Neural cell (in vitro differentiated cells): ENCODE data around the gene CARS1. TPM values are rescaled to one million over a fixed set of nuclear protein-coding genes. Genes with fewer than 3 reads are reported as not detected.

Experiments
- H2AFZ ChIP-seq: fragments of 200-600, 300-800 bp; sonication (generic), shearing (Covaris generic); 2 replicates; pipeline ENCODE4 v1.6.0; 2014; ENCODE audit warnings: low read depth, mild to moderate bottlenecking, antibody characterized with exemption, low read length, moderate library complexity
- H3F3A ChIP-seq: fragments of 200-600 bp; shearing (Covaris generic); 2 replicates; pipeline ENCODE4 v1.6.1; 2016; ENCODE audit warnings: mild to moderate bottlenecking, moderate library complexity, mixed read lengths, antibody characterized with exemption, low read length; ENCODE audit not compliant: insufficient read depth, poor library complexity, severe bottlenecking
- H3K27ac ChIP-seq: fragments of 200-600, 300-800 bp; sonication (generic), shearing (Covaris generic); 2 replicates; pipeline ENCODE4 v1.5.1; 2014; ENCODE audit warnings: mild to moderate bottlenecking, low read length, moderate library complexity
- H3K27me3 ChIP-seq: fragments of 300-800, 200-600 bp; sonication (generic), shearing (Covaris generic); 2 replicates; pipeline ENCODE4 v1.6.0; 2014; ENCODE audit warnings: mild to moderate bottlenecking, low read depth, low read length, moderate library complexity; ENCODE audit not compliant: insufficient read depth
- H3K36me3 ChIP-seq: fragments of 300-800, 200-600 bp; sonication (generic), shearing (Covaris generic); 2 replicates; pipeline ENCODE4 v1.5.1; 2014; ENCODE audit warnings: mild to moderate bottlenecking, antibody characterized with exemption, low read length, moderate library complexity; ENCODE audit not compliant: insufficient read depth
- H3K4me2 ChIP-seq: fragments of 300-800, 200-600 bp; sonication (generic), shearing (Covaris generic); 2 replicates; pipeline ENCODE4 v1.6.0; 2014; ENCODE audit warnings: mild to moderate bottlenecking, low read length
- H3K4me3 ChIP-seq: fragments of 300-800, 200-600 bp; sonication (generic), shearing (Covaris generic); 2 replicates; pipeline ENCODE4 v1.5.1; 2014; ENCODE audit warnings: mild to moderate bottlenecking, low read length, moderate library complexity
- H3K79me2 ChIP-seq: fragments of 200-600 bp; shearing (Covaris generic); replicated peaks from 2 replicates; pipeline ENCODE4 v1.6.0; 2014; ENCODE audit warnings: mild to moderate bottlenecking, low read length, moderate library complexity; ENCODE audit not compliant: insufficient read depth
- H3K9ac ChIP-seq: fragments of 300-800, 200-600 bp; sonication (generic), shearing (Covaris generic); 2 replicates; pipeline ENCODE4 v1.6.1; 2016; ENCODE audit warnings: mild to moderate bottlenecking, low read length, mixed read lengths
- H3K9me2 ChIP-seq: fragments of 200-600 bp; shearing (Covaris generic); 2 replicates; pipeline ENCODE4 v1.6.1; 2016; ENCODE audit warnings: mild to moderate bottlenecking, low read length, mixed read lengths; ENCODE audit not compliant: insufficient read depth
- H3K9me3 ChIP-seq: fragments of 200-600, 300-800 bp; sonication (generic), shearing (Covaris generic); 2 replicates; pipeline ENCODE4 v1.6.1; 2016; ENCODE audit warnings: mild to moderate bottlenecking, mixed run types, low read length, moderate library complexity, mixed read lengths
- H4K20me1 ChIP-seq: fragments of 200-600 bp; shearing (Covaris generic); 2 replicates; pipeline ENCODE4 v1.6.1; 2016; ENCODE audit warnings: mild to moderate bottlenecking, mixed run types; ENCODE audit not compliant: insufficient read depth
- CTCF ChIP-seq: fragments of 450-650 bp; IDR thresholded peaks from 2 replicates; pipeline ENCODE4 v1.5.1; 2014; ENCODE audit warnings: antibody characterized with exemption, mild to moderate bottlenecking, moderate library complexity; ENCODE audit not compliant: poor library complexity, severe bottlenecking
- MXI1 ChIP-seq: fragments of 450-650 bp; conservative IDR thresholded peaks from 2 replicates; pipeline ENCODE4 v1.6.1; 2014; ENCODE audit warnings: antibody characterized with exemption, mild to moderate bottlenecking; ENCODE audit not compliant: poor library complexity, severe bottlenecking
- RAD21 ChIP-seq: fragments of 450-650 bp; conservative IDR thresholded peaks from 2 replicates; pipeline ENCODE4 v1.6.1; 2014; ENCODE audit warnings: antibody characterized with exemption, mild to moderate bottlenecking, moderate library complexity
- REST ChIP-seq: IDR thresholded peaks from 2 replicates; pipeline ENCODE4 v1.6.1; 2012; ENCODE audit warnings: borderline replicate concordance
- SMC3 ChIP-seq: fragments of 450-650 bp; conservative IDR thresholded peaks from 2 replicates; pipeline ENCODE4 v1.6.1; 2014; ENCODE audit warnings: antibody characterized with exemption, mild to moderate bottlenecking, moderate library complexity; ENCODE audit not compliant: poor library complexity
- TAF1 ChIP-seq: IDR thresholded peaks from 2 replicates; pipeline ENCODE4 v1.6.1; 2012; ENCODE audit warnings: low read depth
- polyA plus RNA-seq: library from polyadenylated mRNA; depleted of rRNA; stranded (reverse); fragments of >200 nt; gene quantifications from 2 replicates; pipeline ENCODE4 v1.2.3, GENCODE V29; 2014

Gene CARS1
- polyA plus RNA-seq, 1 donor from 2014 or later, result 48.2 TPM

DNA sequence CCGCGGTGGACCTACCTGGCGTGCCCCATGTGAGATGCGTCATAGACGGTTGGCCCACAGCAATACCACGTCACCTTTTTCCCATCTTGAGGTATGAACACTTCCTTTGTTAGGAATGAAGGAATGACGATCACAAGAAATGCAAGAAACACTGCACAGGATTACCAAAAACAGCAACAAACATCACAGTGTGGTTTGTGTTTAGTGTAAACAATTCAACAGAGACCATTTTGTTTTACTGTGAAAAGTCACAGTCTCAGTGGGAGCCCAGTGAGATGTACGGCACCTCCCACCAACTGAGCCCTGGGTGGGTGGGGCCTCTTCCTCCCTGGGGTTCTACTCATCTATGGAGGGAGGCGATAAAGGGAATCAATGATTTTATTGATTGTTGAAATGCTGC, 16.3 kb downstream of the CARS1 start:
- Histone ChIP-seq H3K9me3 (no peaks in the 10 kb centered on the region), H4K20me1 (no peaks in the 10 kb centered on the region), H3K9ac (no peak overlapping the region), H3K4me2 (no peak overlapping the region), H3F3A (no peaks in the 10 kb centered on the region), H3K4me3 (no peak overlapping the region), H3K79me2 (no peaks in the 10 kb centered on the region), H3K27ac (no peak overlapping the region), H3K36me3 (no peaks in the 10 kb centered on the region), H2AFZ (no peak overlapping the region), H3K9me2 (no peaks in the 10 kb centered on the region), H3K27me3 (no peaks in the 10 kb centered on the region)
- no peak for TF ChIP-seq TAF1
- TF ChIP-seq REST, result no peak

DNA sequence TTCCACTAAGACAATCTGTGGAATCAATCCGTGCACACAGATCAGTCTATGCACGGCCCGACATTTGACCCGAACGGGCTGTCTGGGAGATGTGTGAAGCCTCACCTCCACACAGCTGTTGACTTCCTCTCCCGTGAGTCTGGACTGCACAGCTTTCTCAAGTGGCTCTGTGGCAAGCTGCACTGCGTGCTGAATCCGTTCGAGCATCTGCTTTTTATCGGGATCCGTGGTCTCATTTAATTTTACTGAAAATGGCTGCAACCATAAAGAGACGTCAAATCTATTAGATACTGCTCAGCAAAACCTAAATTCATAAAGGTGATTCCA, 19.3 kb downstream of the CARS1 start:
- H4K20me1 ChIP-seq, result no peaks in the 10 kb centered on the region
- no peak overlapping the region for H3K4me2 ChIP-seq
- H3K27ac ChIP-seq, result no peak overlapping the region
- no peaks in the 10 kb centered on the region for H3K36me3 ChIP-seq
- no peaks in the 10 kb centered on the region for H3K9me2 ChIP-seq
- no peak overlapping the region for H3K9ac ChIP-seq
- H2AFZ ChIP-seq, result no peak overlapping the region
- H3F3A ChIP-seq, result no peaks in the 10 kb centered on the region
- H3K4me3 ChIP-seq, result no peak overlapping the region
- H3K27me3 ChIP-seq, result no peaks in the 10 kb centered on the region
- no peaks in the 10 kb centered on the region for H3K79me2 ChIP-seq
- TF ChIP-seq MXI1, result no peak
- no peaks in the 10 kb centered on the region for H3K9me3 ChIP-seq

DNA sequence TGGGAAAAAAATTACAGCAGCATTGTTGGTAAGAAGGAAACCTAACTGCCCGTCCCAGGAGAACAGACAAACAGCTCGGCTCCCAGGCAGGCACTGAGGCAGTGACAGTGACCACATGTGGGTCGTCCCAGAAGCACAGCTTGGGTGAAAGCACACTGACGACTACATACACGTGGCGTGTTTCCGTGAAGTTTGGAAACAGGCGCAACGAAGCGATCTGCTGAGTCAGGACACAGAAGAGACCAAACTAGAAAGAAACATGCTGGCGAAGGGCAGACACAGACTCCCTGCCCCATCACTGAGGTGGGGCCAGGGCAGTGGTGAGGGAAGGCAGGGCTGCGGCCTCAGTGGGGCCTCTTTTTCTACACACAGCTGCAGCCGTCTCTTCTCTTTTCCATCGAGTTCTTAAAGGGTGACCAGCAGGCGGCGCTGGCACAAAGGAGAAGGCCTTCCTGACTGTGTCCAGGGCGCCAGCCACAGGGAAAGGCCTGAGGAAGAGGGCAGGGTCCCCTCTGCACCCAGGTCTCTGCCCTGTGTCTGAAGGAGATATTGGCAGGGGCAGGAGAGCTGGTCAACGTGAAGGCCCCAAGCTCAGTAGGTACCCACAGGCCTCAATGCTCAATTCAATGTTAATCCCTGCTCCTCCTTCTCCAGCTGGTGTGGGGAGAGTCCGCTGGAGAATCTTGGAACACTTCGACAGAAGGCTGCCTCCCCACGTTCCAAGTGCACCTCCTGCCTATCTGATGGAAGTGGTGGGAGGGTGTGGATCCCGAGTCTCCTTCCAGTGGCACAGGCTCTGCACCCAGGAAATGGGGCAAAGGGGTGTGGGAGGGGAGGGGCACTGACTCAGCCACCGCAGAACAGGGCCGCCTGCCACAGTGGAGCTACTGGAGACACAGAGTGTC, 19.9 kb downstream of the CARS1 start:
- Histone ChIP-seq H3K9me3 (no peaks in the 10 kb centered on the region), H2AFZ (no peak overlapping the region), H3K27me3 (no peaks in the 10 kb centered on the region), H4K20me1 (no peaks in the 10 kb centered on the region), H3K4me2 (no peak overlapping the region), H3K9me2 (no peaks in the 10 kb centered on the region), H3K27ac (no peak overlapping the region), H3K79me2 (no peaks in the 10 kb centered on the region), H3K4me3 (no peak overlapping the region), H3F3A (no peaks in the 10 kb centered on the region), H3K9ac (no peak overlapping the region), H3K36me3 (no peaks in the 10 kb centered on the region)
- TF ChIP-seq CTCF, result peak; percentile 93
- TF ChIP-seq RAD21, result peak; percentile 92
- no peak for TF ChIP-seq TAF1
- peak; percentile 97 for TF ChIP-seq SMC3
